ENCODE data around the gene ETS1.

GRCh38 chr11:128481135-128481534 is 106.2 kb downstream of the ETS1 start:
- TF ChIP-seq CTCF (IDR thresholded peaks at IDR 0.05) (no peak), POLR2A (IDR thresholded peaks at IDR 0.05) (no peak)
